ENCODE results near the gene KRCC1.

The KRCC1 gene

GRCh38 chr2:88055371-88056128 lies at the start of gene KRCC1:
Gene KRCC1, minus strand, starts transcription at chr2:88055783. Its CDS starts 27,220 bp downstream, at chr2:88028563.
- DNase-seq (ENCODE audit: low spot score) = peak; percentile 96

- DNase-seq (ENCODE audit: low spot score) = peak; percentile 43
These were observed 44.9 kb upstream of the KRCC1 start for GRCh38 chr2:88100489-88100858.

GRCh38 chr2:88099798-88100488 lies 44.4 kb upstream of the KRCC1 start:
- DNase-seq (ENCODE audit: low spot score) = no peak

- DNase-seq (ENCODE audit: low spot score) = no peak
These were observed 42.9 kb upstream of the KRCC1 start for GRCh38 chr2:88098558-88098900.

- DNase-seq (ENCODE audit: low spot score) = no peak
These were observed 42.4 kb upstream of the KRCC1 start for GRCh38 chr2:88097891-88098557.

- DNase-seq (ENCODE audit: low spot score) = no peak
These were observed 41.6 kb upstream of the KRCC1 start for GRCh38 chr2:88097192-88097591.

- no peak for DNase-seq (ENCODE audit: low spot score)
These were observed 41.1 kb upstream of the KRCC1 start for GRCh38 chr2:88096708-88097107.

- no peak for DNase-seq (ENCODE audit: low spot score)
These were observed 39.4 kb upstream of the KRCC1 start for GRCh38 chr2:88095022-88095421.

GRCh38 chr2:88092773-88093172 lies 37.2 kb upstream of the KRCC1 start:
- no peak for DNase-seq (ENCODE audit: low spot score)

GRCh38 chr2:88091943-88092342 lies 36.4 kb upstream of the KRCC1 start:
- DNase-seq (ENCODE audit: low spot score) = no peak

GRCh38 chr2:88090446-88091283 lies 35.1 kb upstream of the KRCC1 start:
- DNase-seq (ENCODE audit: low spot score) = no peak

GRCh38 chr2:88088999-88089398 lies 33.4 kb upstream of the KRCC1 start:
- DNase-seq (ENCODE audit: low spot score) = no peak

- DNase-seq (ENCODE audit: low spot score) = no peak
These were observed 32.2 kb upstream of the KRCC1 start for GRCh38 chr2:88087763-88088162.

- no peak for DNase-seq (ENCODE audit: low spot score)
These were observed 31.5 kb upstream of the KRCC1 start for GRCh38 chr2:88087073-88087472.

GRCh38 chr2:88086401-88086800 lies 30.8 kb upstream of the KRCC1 start:
- DNase-seq (ENCODE audit: low spot score) = no peak

GRCh38 chr2:88085602-88086001 lies 30.0 kb upstream of the KRCC1 start:
- DNase-seq (ENCODE audit: low spot score) = no peak

GRCh38 chr2:88085099-88085498 lies 29.5 kb upstream of the KRCC1 start:
- no peak for DNase-seq (ENCODE audit: low spot score)

- peak; percentile 97 for DNase-seq (ENCODE audit: low spot score)
These were observed 27.2 kb upstream of the KRCC1 start for GRCh38 chr2:88082781-88083180.

- DNase-seq (ENCODE audit: low spot score) = peak; percentile 43
These were observed 26.5 kb upstream of the KRCC1 start for GRCh38 chr2:88081924-88082608.

- no peak for DNase-seq (ENCODE audit: low spot score)
These were observed 25.0 kb upstream of the KRCC1 start for GRCh38 chr2:88080545-88080944.

GRCh38 chr2:88078643-88079172 lies 23.1 kb upstream of the KRCC1 start:
- DNase-seq (ENCODE audit: low spot score) = no peak

Measured in globus pallidus (tissue), 1 donor.